HG03280 (cell line): ENCODE results near the gene PHACTR1.

Experiments
- ATAC-seq: cut with Tn5 transposase; IDR thresholded peaks from one replicate; pipeline ENCODE4 v1.9.1; 2021; ENCODE audit warnings: mild to moderate bottlenecking, moderate library complexity; ENCODE audit not compliant: unreplicated experiment

PHACTR1 gene

GRCh38 chr6:12974551-12974950, 258.0 kb downstream of the PHACTR1 start:
- no peak for ATAC-seq

GRCh38 chr6:12976366-12976765, 259.8 kb downstream of the PHACTR1 start:
- no peak for ATAC-seq

- no peak for ATAC-seq
These were observed 260.6 kb downstream of the PHACTR1 start for GRCh38 chr6:12977206-12977605.

GRCh38 chr6:12977806-12978205, 261.2 kb downstream of the PHACTR1 start:
- ATAC-seq: no peak

GRCh38 chr6:12980741-12981140, 264.2 kb downstream of the PHACTR1 start:
- no peak for ATAC-seq

GRCh38 chr6:12984776-12985175, 268.2 kb downstream of the PHACTR1 start:
- ATAC-seq: no peak

- no peak for ATAC-seq
These were observed 271.2 kb downstream of the PHACTR1 start for GRCh38 chr6:12987783-12988182.

GRCh38 chr6:12990162-12990561, 273.6 kb downstream of the PHACTR1 start:
- no peak for ATAC-seq

- no peak for ATAC-seq
These were observed 274.9 kb downstream of the PHACTR1 start for GRCh38 chr6:12991435-12991834.

GRCh38 chr6:12992770-12993169, 276.2 kb downstream of the PHACTR1 start:
- no peak for ATAC-seq

- ATAC-seq: no peak
These were observed 276.8 kb downstream of the PHACTR1 start for GRCh38 chr6:12993283-12993898.

GRCh38 chr6:12995419-12995818, 278.9 kb downstream of the PHACTR1 start:
- no peak for ATAC-seq

- ATAC-seq: no peak
These were observed 284.0 kb downstream of the PHACTR1 start for GRCh38 chr6:13000537-13000936.

- no peak for ATAC-seq
These were observed 285.4 kb downstream of the PHACTR1 start for GRCh38 chr6:13001927-13002326.

- ATAC-seq: no peak
These were observed 288.0 kb downstream of the PHACTR1 start for GRCh38 chr6:13004601-13005000.

- ATAC-seq: no peak
These were observed 289.4 kb downstream of the PHACTR1 start for GRCh38 chr6:13005994-13006393.

GRCh38 chr6:13006578-13007300, 290.2 kb downstream of the PHACTR1 start:
- no peak for ATAC-seq

GRCh38 chr6:13007744-13008143, 291.2 kb downstream of the PHACTR1 start:
- ATAC-seq: no peak

GRCh38 chr6:13009031-13009430, 292.5 kb downstream of the PHACTR1 start:
- no peak for ATAC-seq

GRCh38 chr6:13009461-13009860, 292.9 kb downstream of the PHACTR1 start:
- ATAC-seq: no peak

- ATAC-seq: no peak
These were observed 295.1 kb downstream of the PHACTR1 start for GRCh38 chr6:13011612-13012146.

- no peak for ATAC-seq
These were observed 295.7 kb downstream of the PHACTR1 start for GRCh38 chr6:13012296-13012695.
